IMR-90 (cell line): ENCODE measurements around the gene RUFY1. TPM values are rescaled to one million over a fixed set of nuclear protein-coding genes. Genes with fewer than 3 reads are reported as not detected.

Experiments
- ATAC-seq: fragments of 200-7000 bp; cut with Tn5 transposase; 2 replicates; pipeline ENCODE4 v1.9.1; 2020; ENCODE audit warnings: low read depth, mild to moderate bottlenecking, moderate library complexity
- BruUV-seq: library from RNA; stranded (reverse); fragments of 400-500 nt; replicated peaks from 2 replicates; lab custom pipeline; 2021; lab: Mats Ljungman, UMichigan
- CTCF ChIA-PET: fragments of 300-600 bp; formaldehyde crosslinking; extraction: SDS; loops from one replicate; lab custom pipeline; 2021; ENCODE audit warnings: antibody characterized with exemption; lab: Yijun Ruan, JAX
- POLR2A ChIA-PET: fragments of 300-600 bp; sonication (Branson Sonifier 250); formaldehyde crosslinking; loops from one replicate; lab custom pipeline; 2022; ENCODE audit warnings: antibody characterized with exemption; ENCODE audit not compliant: unreplicated experiment; lab: Charles Lee
- DNase-seq: peaks from one replicate; pipeline ENCODE4 v3.0.0; 2013
- H2AFZ ChIP-seq: replicated peaks from 2 replicates; pipeline ENCODE3; 2013; ENCODE audit warnings: low read length, mild to moderate bottlenecking; ENCODE audit not compliant: poor library complexity
- H2AK5ac ChIP-seq: 2 replicates; pipeline ENCODE4 v1.6.1; 2013; ENCODE audit warnings: low read depth, low read length, inconsistent platforms
- H2AK9ac ChIP-seq: replicated peaks from 2 replicates; pipeline ENCODE3; 2013; ENCODE audit warnings: mild to moderate bottlenecking, low read depth, low read length, moderate library complexity; ENCODE audit not compliant: poor library complexity
- H2BK120ac ChIP-seq: 2 replicates; pipeline ENCODE4 v1.6.1; 2013; ENCODE audit warnings: low read depth, low read length, inconsistent platforms
- H2BK15ac ChIP-seq: 3 replicates; pipeline ENCODE4 v1.6.1; 2013; ENCODE audit warnings: low read depth, low read length, inconsistent platforms
- H2BK20ac ChIP-seq: 2 replicates; pipeline ENCODE4 v1.6.1; 2013; ENCODE audit warnings: low read depth, mild to moderate bottlenecking, inconsistent platforms, low read length, moderate library complexity
- H2BK5ac ChIP-seq: 2 replicates; pipeline ENCODE4 v1.6.1; 2013; ENCODE audit warnings: mild to moderate bottlenecking, low read depth, low read length, inconsistent platforms; ENCODE audit not compliant: poor library complexity, severe bottlenecking
- H3K14ac ChIP-seq: replicated peaks from 2 replicates; pipeline ENCODE4 v1.6.1; 2013; ENCODE audit warnings: low read depth, low read length, inconsistent platforms
- H3K18ac ChIP-seq: 2 replicates; pipeline ENCODE4 v1.6.1; 2013; ENCODE audit warnings: low read depth, low read length, control low read depth
- H3K23ac ChIP-seq: 2 replicates; pipeline ENCODE4 v1.6.1; 2013; ENCODE audit warnings: low read depth, low read length, inconsistent platforms
- H3K27ac ChIP-seq: 2 replicates; pipeline ENCODE4 v1.5.1; 2013; ENCODE audit warnings: mild to moderate bottlenecking, control low read depth, low read length; ENCODE audit not compliant: insufficient read depth
- H3K27me3 ChIP-seq: 2 replicates; pipeline ENCODE4 v1.6.1; 2013; ENCODE audit warnings: low read length; ENCODE audit not compliant: control insufficient read depth, insufficient read depth
- H3K36me3 ChIP-seq: 2 replicates; pipeline ENCODE4 v1.6.1; 2013; ENCODE audit warnings: low read length, mixed read lengths; ENCODE audit not compliant: control insufficient read depth, insufficient read depth
- H3K4ac ChIP-seq: 2 replicates; pipeline ENCODE4 v1.6.1; 2013; ENCODE audit warnings: low read depth, low read length, inconsistent platforms
- H3K4me1 ChIP-seq: 2 replicates; pipeline ENCODE4 v1.6.1; 2013; ENCODE audit warnings: low read length, mixed read lengths; ENCODE audit not compliant: control insufficient read depth, insufficient read depth
- H3K4me2 ChIP-seq: 2 replicates; pipeline ENCODE4 v1.6.1; 2013; ENCODE audit warnings: low read depth, mild to moderate bottlenecking, control low read depth, low read length, moderate library complexity
- H3K4me3 ChIP-seq: 2 replicates; pipeline ENCODE4 v1.5.1; 2013; ENCODE audit warnings: low read depth, mild to moderate bottlenecking, control low read depth, low read length, moderate library complexity; ENCODE audit not compliant: insufficient read depth
- H3K56ac ChIP-seq: 2 replicates; pipeline ENCODE4 v1.6.1; 2013; ENCODE audit warnings: low read length, inconsistent platforms; ENCODE audit not compliant: insufficient read depth; ENCODE audit errors: extremely low read depth
- H3K79me1 ChIP-seq, 2 experiments: 2 replicates each; pipeline ENCODE4 v1.6.1; 2013; ENCODE audit warnings: low read length in 2 of 2, inconsistent platforms in 1 of 2, low read depth in 1 of 2
- H3K9ac ChIP-seq: 2 replicates; pipeline ENCODE4 v1.6.1; 2013; ENCODE audit warnings: low read depth, low read length, control low read depth
- H3K9me1 ChIP-seq: 2 replicates; pipeline ENCODE4 v1.6.1; 2013; ENCODE audit warnings: low read length, inconsistent platforms; ENCODE audit not compliant: insufficient read depth
- H3K9me3 ChIP-seq: 2 replicates; pipeline ENCODE4 v1.6.1; 2013; ENCODE audit warnings: low read length; ENCODE audit not compliant: control insufficient read depth, insufficient read depth
- H4K20me1 ChIP-seq: 2 replicates; pipeline ENCODE4 v1.6.1; 2013; ENCODE audit warnings: low read length, inconsistent platforms; ENCODE audit not compliant: insufficient read depth
- H4K5ac ChIP-seq: 2 replicates; pipeline ENCODE4 v1.6.1; 2013; ENCODE audit warnings: mild to moderate bottlenecking, low read depth, low read length, control low read depth
- H4K8ac ChIP-seq, 2 experiments: 2 replicates each; pipeline ENCODE4 v1.6.1; 2013; ENCODE audit warnings: low read depth in 2 of 2, low read length in 2 of 2, control low read depth in 1 of 2, inconsistent platforms in 1 of 2
- H4K91ac ChIP-seq: 2 replicates; pipeline ENCODE4 v1.6.1; 2013; ENCODE audit warnings: low read depth, low read length, inconsistent platforms; ENCODE audit not compliant: insufficient read depth
- CTCF ChIP-seq: conservative IDR thresholded peaks from 2 replicates; pipeline ENCODE4 v1.5.1; 2012; ENCODE audit warnings: mild to moderate bottlenecking, low read depth, low read length, improper control_type of control experiment
- RCOR1 ChIP-seq: IDR thresholded peaks from 2 replicates; pipeline ENCODE4 v1.6.1; 2012; ENCODE audit warnings: mild to moderate bottlenecking, low read length, improper control_type of control experiment; ENCODE audit not compliant: insufficient replicate concordance
- WGBS, 2 experiments: methylation state at CpG; one replicate each; pipeline versions ENCODE4 v1.1.5 to v1.1.7; 2013; ENCODE audit warnings: missing lambda C conversion rate in 2 of 2; ENCODE audit not compliant: insufficient read length in 1 of 2; ENCODE audit errors: extremely low coverage in 2 of 2; 5-methylcytosine and 5-hydroxymethylcytosine counted together
- dilution Hi-C: fragments of 300-500 bp; cut with HindIII; formaldehyde crosslinking; loops from one replicate; pipeline ENCODE4 v1.14.3; 2018; ENCODE audit warnings: low sequenced_read_pairs; ENCODE audit not compliant: unreplicated experiment
- in situ Hi-C: fragments of 300-500 bp; cut with MboI; formaldehyde crosslinking; loops from 3 replicates; pipeline ENCODE4 v1.14.3; 2019; ENCODE audit warnings: low sequenced_read_pairs, inconsistent platforms, mixed read lengths
- intact Hi-C: fragments of 100-400 bp; cut with micrococcal nuclease; formaldehyde crosslinking; loops from 2 replicates; pipeline ENCODE4 v1.10.0; 2022
- polyA plus RNA-seq, 3 experiments: library from polyadenylated mRNA; depleted of rRNA; stranded (reverse); fragments of >200 nt; gene quantifications; 2 replicates each; pipeline ENCODE4 v1.2.3, GENCODE V29; 2012; ENCODE audit warnings: low replicate concordance in 1 of 3
- total RNA-seq: library from RNA; depleted of rRNA; stranded (reverse); fragments of >200 nt; gene quantifications from 2 replicates; pipeline ENCODE4 v1.2.3, GENCODE V29; 2012

RUFY1 gene
- total and polyA plus RNA-seq, 2 of the 4 experiments (the other 2 are of a cell fraction), result 19.5 to 21.8 TPM

- Histone ChIP-seq H3K56ac (no peak overlapping the region), H2AFZ (no peak overlapping the region), H4K91ac (no peak overlapping the region), H3K4me3 (no peak overlapping the region), H2BK20ac (no peak overlapping the region), H2AK9ac (no peak overlapping the region), H3K9me1 (no peaks in the 10 kb centered on the region), H4K8ac (no peak overlapping the region), H3K27ac (no peak overlapping the region), H2BK120ac (no peak overlapping the region), H2BK15ac (no peak overlapping the region), H4K5ac (no peak overlapping the region), H3K27me3 (no peaks in the 10 kb centered on the region), H3K23ac (no peak overlapping the region), H3K4ac (no peak overlapping the region), H3K79me1 (peaks cover 0 to 5% of the 10 kb centered on the region in 2 experiments; a peak in 1 of 4 replicates), H2BK5ac (no peak overlapping the region), H3K4me2 (no peak overlapping the region), H3K36me3 (peaks cover 67% of the 10 kb centered on the region), H4K20me1 (peaks cover 3% of the 10 kb centered on the region), H2AK5ac (no peak overlapping the region), H3K4me1 (no peaks in the 10 kb centered on the region; the same call in 1 of the 2 replicates), H3K18ac (no peak overlapping the region), H3K9me3 (no peaks in the 10 kb centered on the region), H3K9ac (no peak overlapping the region), H3K14ac (no peak overlapping the region)
- intact Hi-C loops, result no loop called here
- WGBS, 2 experiments, result 100% methylated on average over 1 of the region's 9 CpGs; no CpG with 5 or more reads in 1 of the 2 experiments
- DNase-seq (no peak), ATAC-seq (no peak)
- BruUV-seq, result no TSS peak
- ChIA-PET CTCF (interaction anchor here (1.0 kb wide), 1 partner anchor 8 kb away, joined by 6 read pairs; no protein-coding TSS in a partner anchor), POLR2A (no interaction called here)
- TF ChIP-seq RCOR1, result no peak
- no peak for TF ChIP-seq CTCF
- dilution Hi-C loops, result no loop called here
- in situ Hi-C loops, result no loop called here
Observed at GRCh38 chr5:179599100-179599499, 48.7 kb downstream of the RUFY1 start.
